Activated gamma-delta T cell treated with anti-CD3 and anti-CD28 coated beads, Interleukin-2, amount 50 U/mL, for 16 hours (primary cell): ENCODE results near the gene SLC29A3.

Experiments used
- DNase-seq: peaks from one replicate; pipeline ENCODE4 v3.0.0-alpha.2; 2020; ENCODE audit warnings: low read depth

SLC29A3 gene

DNA sequence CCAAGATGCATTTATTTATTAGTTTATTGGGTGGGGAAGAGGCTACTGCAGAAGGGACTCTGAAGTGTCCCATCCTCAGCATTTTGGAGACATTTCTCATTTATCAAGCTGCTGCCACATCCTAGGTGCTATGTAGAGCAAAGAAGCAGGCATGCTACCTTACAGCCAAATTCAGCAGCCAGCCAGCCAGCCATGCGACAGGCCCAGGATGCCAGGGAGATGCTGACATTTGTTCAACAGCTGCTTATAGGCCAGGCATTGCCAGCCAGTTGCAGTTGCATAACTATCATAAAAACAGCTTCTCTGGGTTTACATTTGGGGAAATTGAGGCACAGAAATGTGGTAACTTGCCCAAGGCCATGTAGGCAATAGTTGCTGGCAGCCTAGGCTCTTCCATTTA is 2.3 kb downstream of the SLC29A3 start:
- DNase-seq, result no peak

DNA sequence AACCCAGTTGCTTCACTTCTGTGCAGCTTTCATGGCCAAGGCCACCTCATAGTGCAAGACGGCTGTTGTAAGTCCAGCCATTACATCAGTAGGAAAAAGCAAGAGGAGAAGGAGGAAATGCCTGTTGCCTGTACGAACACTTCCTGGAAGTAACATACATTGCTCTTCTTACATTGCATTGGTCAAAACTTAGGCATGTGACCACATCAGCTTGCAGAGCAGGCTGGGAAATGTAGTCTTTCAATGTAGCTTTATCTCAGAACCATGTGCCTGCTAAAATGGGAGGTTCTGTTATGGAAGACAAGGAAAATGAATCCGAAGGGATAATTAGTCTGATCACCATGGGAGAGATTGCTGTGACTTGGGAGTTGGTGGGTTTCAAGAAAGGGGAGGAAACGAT is 4.3 kb downstream of the SLC29A3 start:
- no peak for DNase-seq

DNA sequence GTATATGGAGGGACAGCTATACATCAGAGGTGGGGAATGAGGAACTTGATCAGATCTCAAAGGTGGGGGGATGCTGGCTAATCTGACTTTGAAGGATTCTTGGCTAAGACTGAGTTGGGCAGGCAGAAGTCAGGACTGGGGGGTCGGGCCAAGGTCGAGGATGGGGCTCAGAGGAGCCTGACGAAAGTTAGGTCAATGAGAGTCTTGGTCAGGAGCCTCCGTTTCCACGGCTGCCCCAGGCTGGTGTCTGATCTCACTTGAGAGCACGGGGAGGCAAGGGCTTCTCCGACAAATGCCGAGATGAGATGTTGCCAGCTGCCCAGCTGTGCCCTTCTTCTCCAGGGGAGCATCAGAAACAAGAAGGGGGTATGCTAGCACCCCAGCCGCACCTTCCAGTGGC is 5.7 kb downstream of the SLC29A3 start:
- no peak for DNase-seq

- DNase-seq, result no peak
These were observed 6.2 kb downstream of the SLC29A3 start for GRCh38 chr10:71325267-71325666.

DNA sequence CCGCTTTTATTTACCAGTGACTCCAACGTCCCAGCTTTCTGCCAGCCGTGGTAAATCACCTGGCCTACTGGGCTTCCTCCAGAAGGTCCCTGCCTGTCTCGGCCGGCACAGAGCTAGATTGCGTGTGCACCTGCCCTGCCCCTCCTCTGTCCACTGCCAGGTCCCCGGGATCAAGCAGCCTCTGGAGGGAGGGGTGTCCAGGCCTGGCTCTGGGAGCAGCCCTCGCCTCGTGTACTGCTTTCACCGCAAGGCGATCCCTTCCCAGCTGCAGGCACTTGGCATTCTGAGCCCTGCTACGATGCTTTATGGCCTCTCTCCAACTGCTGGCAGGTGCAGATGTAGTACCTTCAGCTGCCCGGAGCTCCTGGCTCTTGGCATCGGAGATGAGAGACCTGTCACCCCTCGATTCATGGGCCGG is 7.4 kb downstream of the SLC29A3 start:
- no peak for DNase-seq

DNA sequence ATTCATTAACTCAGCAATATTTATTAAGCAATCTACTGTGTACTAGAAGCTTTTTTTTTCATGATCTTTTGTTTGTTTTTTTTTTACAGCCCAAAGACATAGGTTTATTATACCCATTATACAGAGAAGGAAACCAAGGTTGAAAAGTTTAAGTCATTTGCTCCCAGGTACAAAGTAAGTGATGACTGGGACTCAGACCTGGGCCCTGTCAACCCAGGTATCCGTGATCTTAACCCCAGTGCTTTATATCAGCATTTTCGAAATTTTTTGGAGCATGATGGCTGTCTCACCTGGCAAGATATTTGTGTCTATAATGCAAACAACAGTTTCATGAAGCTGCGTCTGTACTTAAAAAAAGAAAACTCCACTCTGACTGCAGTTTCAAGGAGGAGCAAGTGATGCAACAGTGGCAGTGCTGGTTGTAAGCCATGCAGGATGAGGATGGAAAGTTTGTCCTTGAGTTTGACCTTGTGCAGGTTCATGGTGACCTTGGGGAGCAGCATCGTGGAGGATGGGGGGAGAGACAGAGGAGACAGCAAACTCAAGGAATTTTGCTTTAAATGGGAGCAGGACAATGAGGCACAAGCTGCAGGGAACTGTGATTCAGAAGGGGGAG is 11.8 kb downstream of the SLC29A3 start:
- DNase-seq, result no peak

DNA sequence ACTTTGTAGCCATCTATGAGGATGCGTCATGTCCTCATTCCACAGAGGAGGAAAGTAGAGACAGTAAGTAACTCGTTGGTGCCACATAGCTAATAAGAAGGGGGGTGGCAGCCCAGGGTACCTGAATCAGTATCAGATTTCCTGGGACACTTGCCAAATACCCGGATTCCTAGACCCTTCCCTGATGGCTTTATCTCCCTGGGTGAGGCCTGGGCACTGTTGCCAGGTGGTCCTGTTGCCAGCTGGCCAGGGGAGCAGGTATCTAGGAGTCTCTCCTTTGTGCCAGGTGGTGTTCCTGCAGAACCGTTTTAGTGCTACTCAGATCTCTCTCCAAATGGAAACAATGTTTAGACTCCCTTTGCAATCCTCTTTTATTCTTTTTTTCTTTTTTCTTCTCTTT is 12.7 kb downstream of the SLC29A3 start:
- no peak for DNase-seq

GRCh38 chr10:71332466-71332865 is 13.4 kb downstream of the SLC29A3 start:
- DNase-seq, result no peak

GRCh38 chr10:71333129-71333887 is 14.2 kb downstream of the SLC29A3 start:
- DNase-seq, result no peak

GRCh38 chr10:71334221-71334791 is 15.2 kb downstream of the SLC29A3 start:
- DNase-seq, result no peak

- no peak for DNase-seq
These were observed 16.2 kb downstream of the SLC29A3 start for GRCh38 chr10:71335173-71335708.

DNA sequence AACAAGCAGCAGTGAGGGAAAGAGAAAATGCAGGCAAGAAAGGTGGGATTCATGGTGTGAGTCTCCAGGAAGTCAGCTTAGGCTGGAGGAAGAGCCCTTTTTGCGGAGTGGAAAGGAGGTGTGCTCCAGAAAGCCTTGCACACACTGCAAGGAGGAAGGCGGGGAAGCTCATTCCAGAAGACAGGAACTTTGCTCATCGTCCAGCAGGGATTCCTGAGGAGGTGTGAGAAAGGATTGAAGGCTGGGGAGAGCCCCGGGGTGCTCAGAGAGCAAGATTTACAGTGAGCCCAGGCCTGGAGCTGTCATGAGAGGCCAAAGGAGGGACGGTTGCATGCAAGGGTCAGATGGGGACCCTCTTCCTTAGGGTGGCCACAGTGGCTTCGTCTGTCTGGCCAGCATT is 17.6 kb downstream of the SLC29A3 start:
- DNase-seq, result no peak

DNA sequence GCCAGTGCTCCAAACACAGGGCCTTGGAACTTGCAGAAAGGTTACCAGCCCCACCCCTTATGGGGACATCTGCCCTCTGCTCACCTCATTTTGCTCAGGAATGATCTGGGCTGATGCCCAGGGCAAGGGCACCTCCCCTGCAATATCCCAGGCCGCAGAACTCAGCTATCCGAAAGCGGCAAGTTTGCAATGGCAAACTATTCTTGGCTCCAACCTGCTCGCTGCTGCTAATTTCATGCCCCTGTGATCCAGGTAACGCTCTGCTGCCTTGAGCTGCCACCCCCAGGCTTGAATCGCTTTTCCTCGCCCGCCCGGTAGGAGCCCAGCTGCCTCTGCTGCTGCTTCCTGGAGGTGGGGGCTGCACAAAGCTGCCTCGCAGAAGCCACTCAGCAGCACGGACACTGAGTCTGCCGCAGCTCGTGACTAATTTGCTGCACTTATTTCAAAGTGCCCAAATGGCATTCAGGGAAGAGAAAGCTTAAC is 18.2 kb downstream of the SLC29A3 start:
- DNase-seq, result no peak

- no peak for DNase-seq
These were observed 19.9 kb downstream of the SLC29A3 start for GRCh38 chr10:71338728-71339495.

DNA sequence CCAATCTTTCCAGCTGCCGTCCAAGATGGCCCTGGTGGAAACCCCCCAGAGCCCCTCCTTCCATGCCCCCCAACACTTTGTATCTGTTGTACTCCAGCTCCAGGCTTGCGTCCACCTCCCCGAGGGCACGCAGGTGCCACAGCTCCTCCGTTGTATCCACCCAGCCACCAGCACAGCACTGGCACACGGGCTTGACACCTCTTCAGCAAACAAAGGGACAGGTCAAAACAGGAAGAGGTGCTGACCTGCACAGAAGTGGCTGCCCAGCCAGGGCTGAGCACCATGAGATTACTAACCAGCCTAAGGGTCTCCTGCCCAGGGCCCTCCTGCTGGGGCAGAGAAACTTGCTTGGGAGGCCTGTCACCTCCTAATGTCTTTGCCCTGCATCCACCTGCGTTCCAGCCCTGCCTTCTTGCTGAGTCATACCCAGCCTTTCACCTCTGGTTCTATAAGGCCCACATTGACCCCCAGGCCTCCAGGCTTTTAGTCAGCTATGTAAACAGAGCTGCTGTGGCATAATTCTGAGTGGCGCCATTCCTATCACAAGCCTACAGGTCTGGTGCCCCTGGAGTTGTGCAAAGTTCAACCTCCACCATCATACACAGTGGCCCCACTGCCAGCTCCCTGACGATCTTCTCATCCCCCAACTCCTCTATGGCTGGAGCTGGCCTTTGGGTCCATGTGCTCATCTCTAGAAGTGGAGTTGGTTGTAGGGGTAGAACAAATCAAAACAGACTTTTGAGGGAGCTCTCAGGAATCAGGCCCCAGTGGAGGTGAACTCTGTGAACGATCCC is 20.9 kb downstream of the SLC29A3 start:
- DNase-seq, result no peak

- no peak for DNase-seq
These were observed 23.7 kb downstream of the SLC29A3 start for GRCh38 chr10:71342573-71343391.

- no peak for DNase-seq
These were observed 24.3 kb downstream of the SLC29A3 start for GRCh38 chr10:71343392-71343773.

DNA sequence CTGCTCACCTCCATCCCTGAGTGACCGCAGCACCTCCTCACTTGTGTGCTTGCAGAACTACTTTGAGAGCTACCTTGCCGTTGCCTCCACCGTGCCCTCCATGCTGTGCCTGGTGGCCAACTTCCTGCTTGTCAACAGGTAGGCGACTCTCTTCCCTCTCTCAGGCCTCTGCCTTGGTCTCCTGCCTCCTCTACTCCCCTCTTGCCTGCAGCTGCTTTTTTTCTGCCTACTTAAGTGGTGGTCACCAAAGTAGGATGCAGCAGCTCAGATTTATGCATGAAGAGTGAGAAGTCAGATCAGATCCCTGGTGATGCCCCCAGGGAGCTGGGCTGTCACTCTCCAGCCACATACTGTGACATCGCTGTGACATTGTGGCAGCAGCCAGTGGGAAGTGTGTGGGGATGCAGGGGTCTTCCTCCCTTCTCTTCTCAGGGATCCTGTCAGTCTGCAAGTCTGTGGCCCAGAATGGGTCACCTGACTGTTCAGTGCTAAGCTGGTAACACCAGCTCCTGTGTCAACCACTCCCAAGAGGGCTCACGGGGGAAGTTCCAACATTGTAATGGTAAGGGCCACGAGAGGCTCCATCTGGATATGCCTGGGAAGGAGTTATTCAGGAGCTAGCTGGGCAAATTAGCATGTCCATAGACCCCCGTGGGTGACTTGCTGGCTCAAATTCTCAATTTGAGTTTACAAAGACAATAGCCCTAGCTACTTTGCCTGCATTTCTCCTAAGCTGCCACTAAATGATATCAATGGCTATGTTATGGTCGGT is 25.3 kb downstream of the SLC29A3 start:
- no peak for DNase-seq

- no peak for DNase-seq
These were observed 26.0 kb downstream of the SLC29A3 start for GRCh38 chr10:71344993-71345480.

DNA sequence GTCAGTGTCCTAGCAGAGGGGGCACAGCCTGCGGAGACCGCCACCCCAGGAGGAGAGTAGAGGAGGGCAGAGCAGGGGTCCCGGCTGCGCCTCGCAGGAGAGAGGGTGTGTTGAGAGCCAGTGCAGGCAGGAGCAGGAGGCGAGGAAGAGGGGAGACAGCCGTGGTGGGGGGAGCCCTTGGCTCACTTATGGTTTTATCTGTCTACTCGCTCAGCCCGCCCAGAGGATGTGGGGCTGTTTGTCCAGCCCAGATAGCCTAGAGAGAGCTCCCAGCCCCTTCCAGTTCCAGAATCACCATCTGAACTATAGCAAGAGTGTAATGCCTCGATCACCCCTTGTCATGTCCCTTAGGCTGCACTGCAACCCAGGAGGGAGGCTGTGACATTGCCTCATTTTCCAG is 26.6 kb downstream of the SLC29A3 start:
- no peak for DNase-seq
